Measurements from ENCODE around the gene ARHGAP9.

DNA sequence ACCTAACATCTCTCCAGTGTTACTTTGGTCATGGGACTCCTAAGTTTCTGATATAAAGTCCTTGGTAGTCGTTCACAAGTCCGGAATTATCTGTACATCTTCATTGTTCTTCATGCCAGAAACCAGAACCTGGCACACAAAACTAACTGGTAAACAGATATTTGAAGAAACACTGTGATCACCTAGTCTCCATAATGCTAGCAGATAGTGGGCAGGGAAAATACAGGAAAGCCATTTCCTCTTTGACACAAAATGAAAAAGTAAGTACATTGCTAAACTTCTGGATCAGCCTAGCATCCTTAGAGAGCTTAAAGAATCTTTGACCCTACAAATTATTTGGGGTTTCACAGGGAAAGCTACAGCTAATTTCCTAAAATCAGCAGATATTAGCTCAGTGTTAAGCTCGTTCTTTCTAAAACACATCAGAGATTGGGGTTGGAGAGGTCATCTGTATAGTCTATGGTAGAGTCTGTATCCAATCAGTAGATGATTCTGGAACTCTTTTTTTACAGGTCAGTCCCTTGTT lies 35.8 kb upstream of the ARHGAP9 start:
- TF ChIP-seq, protein P1, sequence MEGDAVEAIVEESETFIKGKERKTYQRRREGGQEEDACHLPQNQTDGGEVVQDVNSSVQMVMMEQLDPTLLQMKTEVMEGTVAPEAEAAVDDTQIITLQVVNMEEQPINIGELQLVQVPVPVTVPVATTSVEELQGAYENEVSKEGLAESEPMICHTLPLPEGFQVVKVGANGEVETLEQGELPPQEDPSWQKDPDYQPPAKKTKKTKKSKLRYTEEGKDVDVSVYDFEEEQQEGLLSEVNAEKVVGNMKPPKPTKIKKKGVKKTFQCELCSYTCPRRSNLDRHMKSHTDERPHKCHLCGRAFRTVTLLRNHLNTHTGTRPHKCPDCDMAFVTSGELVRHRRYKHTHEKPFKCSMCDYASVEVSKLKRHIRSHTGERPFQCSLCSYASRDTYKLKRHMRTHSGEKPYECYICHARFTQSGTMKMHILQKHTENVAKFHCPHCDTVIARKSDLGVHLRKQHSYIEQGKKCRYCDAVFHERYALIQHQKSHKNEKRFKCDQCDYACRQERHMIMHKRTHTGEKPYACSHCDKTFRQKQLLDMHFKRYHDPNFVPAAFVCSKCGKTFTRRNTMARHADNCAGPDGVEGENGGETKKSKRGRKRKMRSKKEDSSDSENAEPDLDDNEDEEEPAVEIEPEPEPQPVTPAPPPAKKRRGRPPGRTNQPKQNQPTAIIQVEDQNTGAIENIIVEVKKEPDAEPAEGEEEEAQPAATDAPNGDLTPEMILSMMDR (IDR thresholded peaks at IDR 0.05; ENCODE audit: insufficient read depth, low read length, poor library complexity, severe bottlenecking) = no peak
- TF ChIP-seq EZH2phosphoT487 (conservative IDR thresholded peaks at IDR 0.05; ENCODE audit: low read length) = no peak

Data from SU-DHL-6 (cell line).